Measurements from ENCODE around the gene CD79B. TPM values are rescaled to one million over a fixed set of nuclear protein-coding genes. Genes with fewer than 3 reads are reported as not detected.

The CD79B gene
- total RNA-seq, 4 donors from 2014 or later: 8.6 to 10.9 (median 9.9) TPM

DNA sequence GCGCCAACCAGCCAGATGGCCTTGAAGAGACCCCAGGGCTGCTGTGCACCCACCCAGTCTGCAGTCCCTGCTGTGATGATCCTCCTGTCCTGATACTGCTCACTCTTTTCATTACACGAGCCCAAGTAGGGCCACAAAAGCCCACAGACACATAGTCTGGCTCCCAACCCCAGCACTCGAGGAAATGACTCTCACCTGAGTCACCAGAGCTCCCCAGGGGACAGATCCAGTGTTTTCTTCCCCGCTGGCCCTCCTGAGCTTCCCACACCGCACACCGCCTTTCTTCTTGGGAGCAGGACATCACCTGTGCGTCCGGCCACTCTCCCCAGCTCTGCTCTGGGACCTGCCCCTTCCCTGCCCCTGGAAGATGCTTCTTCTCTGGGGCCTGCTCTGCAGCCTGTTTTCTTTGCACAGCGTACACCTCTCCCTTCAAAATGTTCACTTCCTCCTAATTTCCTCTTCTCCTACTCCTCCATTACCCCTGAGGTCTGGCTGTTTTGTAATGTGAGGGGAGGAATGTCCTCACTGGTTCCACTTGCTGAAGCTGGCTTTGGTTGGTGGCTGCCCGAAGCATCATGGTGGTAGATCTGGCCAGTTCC lies 42.6 kb upstream of the CD79B start:
- no peak overlapping the region for H3K4me3 ChIP-seq
- H3K27ac ChIP-seq: no peak overlapping the region
- H3K27me3 ChIP-seq: no peaks in the 10 kb centered on the region
- TF ChIP-seq, protein P1, sequence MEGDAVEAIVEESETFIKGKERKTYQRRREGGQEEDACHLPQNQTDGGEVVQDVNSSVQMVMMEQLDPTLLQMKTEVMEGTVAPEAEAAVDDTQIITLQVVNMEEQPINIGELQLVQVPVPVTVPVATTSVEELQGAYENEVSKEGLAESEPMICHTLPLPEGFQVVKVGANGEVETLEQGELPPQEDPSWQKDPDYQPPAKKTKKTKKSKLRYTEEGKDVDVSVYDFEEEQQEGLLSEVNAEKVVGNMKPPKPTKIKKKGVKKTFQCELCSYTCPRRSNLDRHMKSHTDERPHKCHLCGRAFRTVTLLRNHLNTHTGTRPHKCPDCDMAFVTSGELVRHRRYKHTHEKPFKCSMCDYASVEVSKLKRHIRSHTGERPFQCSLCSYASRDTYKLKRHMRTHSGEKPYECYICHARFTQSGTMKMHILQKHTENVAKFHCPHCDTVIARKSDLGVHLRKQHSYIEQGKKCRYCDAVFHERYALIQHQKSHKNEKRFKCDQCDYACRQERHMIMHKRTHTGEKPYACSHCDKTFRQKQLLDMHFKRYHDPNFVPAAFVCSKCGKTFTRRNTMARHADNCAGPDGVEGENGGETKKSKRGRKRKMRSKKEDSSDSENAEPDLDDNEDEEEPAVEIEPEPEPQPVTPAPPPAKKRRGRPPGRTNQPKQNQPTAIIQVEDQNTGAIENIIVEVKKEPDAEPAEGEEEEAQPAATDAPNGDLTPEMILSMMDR (IDR thresholded peaks at IDR 0.05): no peak
- TF ChIP-seq EP300 (IDR thresholded peaks at IDR 0.05) (no peak), POLR2A (IDR thresholded peaks at IDR 0.05) (no peak)
- H3K9me3 ChIP-seq: no peaks in the 10 kb centered on the region
- no peak for DNase-seq (ENCODE audit: low spot score in 2 of 2)
- H3K4me1 ChIP-seq: no peaks in the 10 kb centered on the region
- 80 to 82% methylated on average over 10 of the region's 10 CpGs for WGBS, 2 donors
- H3K36me3 ChIP-seq: no peaks in the 10 kb centered on the region

DNA sequence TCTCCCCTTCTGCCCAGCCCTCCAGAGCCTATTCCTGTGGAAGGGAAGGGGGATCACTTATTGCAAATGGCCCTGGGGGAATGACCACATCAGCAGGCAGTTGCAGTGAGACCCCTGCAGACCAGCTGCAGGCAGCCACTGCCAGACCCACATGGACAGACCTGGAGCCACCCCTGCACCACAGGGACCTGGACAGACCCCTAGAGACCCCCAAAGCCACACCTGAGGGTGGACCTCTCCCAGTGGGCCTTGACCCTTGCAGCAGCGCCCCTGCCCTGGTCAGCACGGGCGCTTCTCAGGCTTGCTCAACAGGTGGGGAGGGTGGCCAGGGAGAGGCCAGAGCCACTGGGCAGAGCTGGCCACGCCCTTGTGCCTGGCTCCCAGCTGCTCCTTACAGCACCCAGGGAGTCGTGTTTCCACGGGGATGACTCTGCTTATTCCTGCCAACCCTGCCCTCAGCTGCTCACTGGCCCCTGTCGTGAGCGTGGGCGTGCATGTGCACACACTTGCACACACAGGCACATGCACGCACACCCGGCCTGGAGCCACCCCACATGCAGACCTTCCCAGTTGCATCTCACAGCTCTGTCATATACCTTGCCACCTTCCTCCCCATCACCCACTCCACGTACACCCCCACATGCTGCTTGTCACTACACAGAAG lies 41.9 kb upstream of the CD79B start:
- Histone ChIP-seq H3K36me3 (no peaks in the 10 kb centered on the region), H3K27ac (no peak overlapping the region), H3K4me1 (no peaks in the 10 kb centered on the region), H3K4me3 (no peak overlapping the region), H3K27me3 (no peaks in the 10 kb centered on the region), H3K9me3 (no peaks in the 10 kb centered on the region)
- WGBS, 2 donors: 78 to 88% methylated on average over 12 of the region's 12 CpGs
- DNase-seq (ENCODE audit: low spot score in 2 of 2): no peak
- TF ChIP-seq, protein P1 (IDR thresholded peaks at IDR 0.05): no peak
- TF ChIP-seq POLR2A (IDR thresholded peaks at IDR 0.05) (no peak), EP300 (IDR thresholded peaks at IDR 0.05) (no peak)

DNA sequence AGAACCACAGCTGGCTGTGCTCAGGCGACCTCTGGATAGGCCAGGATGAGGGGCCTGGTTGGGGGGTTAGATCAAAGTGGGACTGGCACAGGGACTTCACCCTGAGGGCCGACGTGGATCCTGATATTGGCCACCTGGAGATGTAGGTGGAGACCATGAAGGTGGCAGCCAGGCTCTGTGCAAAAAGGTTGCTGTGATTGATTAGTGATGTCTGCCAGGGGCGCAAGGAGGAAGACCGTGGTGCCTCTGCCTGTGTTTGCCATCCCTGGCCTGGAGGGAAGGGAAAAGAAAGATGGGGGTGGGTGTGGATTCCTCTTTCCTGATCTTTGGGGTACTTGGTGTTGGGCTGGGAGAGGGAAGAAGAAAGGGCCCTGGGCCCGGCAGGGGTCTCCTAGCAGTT lies 41.1 kb upstream of the CD79B start:
- TF ChIP-seq, protein P1 (IDR thresholded peaks at IDR 0.05): no peak
- TF ChIP-seq POLR2A (IDR thresholded peaks at IDR 0.05): no peak
- TF ChIP-seq EP300 (IDR thresholded peaks at IDR 0.05): no peak

DNA sequence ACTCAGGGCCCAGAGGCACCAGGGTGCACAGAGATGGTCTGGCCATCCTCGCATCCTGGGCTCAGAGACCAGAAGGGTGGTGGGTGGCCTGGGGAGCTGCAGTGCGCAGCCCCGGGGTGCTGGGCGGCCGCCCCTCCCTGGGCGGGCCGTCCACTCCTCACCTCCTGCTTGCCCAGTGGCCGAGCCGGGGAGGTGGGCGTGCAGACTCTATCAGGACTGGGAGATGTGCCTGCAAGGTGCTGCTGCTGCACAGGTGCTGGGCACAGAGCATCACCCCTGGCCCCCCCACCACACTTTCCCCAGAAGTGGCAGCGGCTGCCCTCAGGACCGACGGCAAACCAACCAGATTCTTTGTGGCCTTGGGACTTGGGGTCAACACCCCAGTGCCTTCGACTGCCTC lies 40.7 kb upstream of the CD79B start, which contains the start of gene SCN4A:
TSS of gene SCN4A (minus strand) at position 123 of the 400 bp plus-strand sequence. CDS start at position 46, 77 bp downstream.
- H3K27me3 ChIP-seq: no peaks in the 10 kb centered on the region
- no peaks in the 10 kb centered on the region for H3K4me1 ChIP-seq
- TF ChIP-seq EP300 (IDR thresholded peaks at IDR 0.05) (no peak), POLR2A (IDR thresholded peaks at IDR 0.05) (no peak)
- TF ChIP-seq, protein P1 (IDR thresholded peaks at IDR 0.05): no peak
- no peak for DNase-seq (ENCODE audit: low spot score in 2 of 2)
- H3K27ac ChIP-seq: no peak within 1 kb of the TSS
- 82 to 95% methylated on average over 4 to 11 of the region's 14 CpGs for WGBS, 2 donors
- no peaks in the 10 kb centered on the region for H3K9me3 ChIP-seq
- H3K4me3 ChIP-seq: no peak within 1 kb of the TSS
- H3K36me3 ChIP-seq: no peaks in the 10 kb centered on the region

More for the DNA sequence above, 41.1 kb upstream of the CD79B start:
- no peaks in the 10 kb centered on the region for H3K4me1 ChIP-seq
- no peak overlapping the region for H3K27ac ChIP-seq
- no peaks in the 10 kb centered on the region for H3K27me3 ChIP-seq
- H3K36me3 ChIP-seq: no peaks in the 10 kb centered on the region
- DNase-seq (ENCODE audit: low spot score in 2 of 2): no peak
- no peak overlapping the region for H3K4me3 ChIP-seq
- WGBS, 2 donors: 93 to 96% methylated on average over 6 of the region's 6 CpGs
- no peaks in the 10 kb centered on the region for H3K9me3 ChIP-seq

DNA sequence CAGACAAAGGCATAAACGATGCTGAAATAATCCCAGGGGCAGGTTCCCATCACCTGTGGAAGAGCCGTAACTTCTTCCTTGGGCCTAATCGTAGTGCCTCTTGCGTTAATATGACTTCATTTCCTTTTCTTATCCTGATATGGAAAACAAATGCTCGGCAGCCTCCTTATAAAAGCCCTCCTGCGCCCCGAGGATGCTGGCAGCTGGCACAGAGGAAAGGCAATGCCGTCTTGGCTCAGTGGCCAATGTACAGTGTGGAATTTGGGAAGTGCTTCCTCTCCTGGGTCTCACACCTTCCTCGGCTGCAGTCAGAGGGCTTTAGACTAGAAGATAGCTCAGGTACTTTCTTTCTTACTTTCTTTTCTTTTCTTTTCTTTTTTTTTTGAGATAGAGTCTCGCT lies 37.1 kb upstream of the CD79B start:
- Histone ChIP-seq H3K27ac (no peak overlapping the region), H3K4me1 (no peaks in the 10 kb centered on the region), H3K4me3 (no peak overlapping the region), H3K9me3 (no peaks in the 10 kb centered on the region), H3K36me3 (no peaks in the 10 kb centered on the region), H3K27me3 (no peaks in the 10 kb centered on the region)
- 64 to 70% methylated on average over 10 of the region's 10 CpGs for WGBS, 2 donors
- TF ChIP-seq, protein P1 (IDR thresholded peaks at IDR 0.05): no peak
- TF ChIP-seq EP300 (IDR thresholded peaks at IDR 0.05) (no peak), POLR2A (IDR thresholded peaks at IDR 0.05) (no peak)
- no peak for DNase-seq (ENCODE audit: low spot score in 2 of 2)
